ENCODE data around the gene PLXNC1. TPM values are rescaled to one million over a fixed set of nuclear protein-coding genes. Genes with fewer than 3 reads are reported as not detected.

The PLXNC1 gene
- total and polyA plus RNA-seq, 2 donors (not counting 1 experiment from before 2014, with no cell fraction given) = 9.7 to 33.6 TPM

- Mint-ChIP-seq H3K4me1 (peaks cover 28% of the 10 kb centered on the region), H3K27ac (no peak overlapping the region), H3K9me3 (ENCODE audit: insufficient read depth) (no peaks in the 10 kb centered on the region), H3K4me3 (no peak overlapping the region), H3K27me3 (no peaks in the 10 kb centered on the region)
- no peaks in the 10 kb centered on the region for H3K9me3 ChIP-seq (ENCODE audit: control extremely low read depth in 1 of 3, control insufficient read depth in 2 of 3, insufficient read depth in 1 of 3, low read length in 2 of 3)
- no peaks in the 10 kb centered on the region for H3K27me3 ChIP-seq (replicated peaks in 1 of 4; ENCODE audit: control extremely low read depth in 1 of 4, control insufficient read depth in 3 of 4, insufficient read depth in 4 of 4, low read length in 3 of 4)
- H3K4me1 ChIP-seq (ENCODE audit: control insufficient read depth in 2 of 2, insufficient read depth in 2 of 2, low read length in 2 of 2) = peaks cover 22 to 23% of the 10 kb centered on the region in 2 donors
- intact Hi-C loops (cut with micrococcal nuclease) = no loop called here
- WGBS (ENCODE audit: insufficient coverage) = 97% methylated on average over 5 of the region's 7 CpGs
- H2AFZ ChIP-seq (ENCODE audit: insufficient read depth, low read depth, low read length, poor library complexity, severe bottlenecking) = no peak overlapping the region
- no peak overlapping the region for H3K4me2 ChIP-seq (replicated peaks; ENCODE audit: low read depth, low read length, poor library complexity, severe bottlenecking)
- no peak overlapping the region for H3K27ac ChIP-seq (ENCODE audit: low read length in 2 of 2)
- H3K36me3 ChIP-seq (replicated peaks in 1 of 2; ENCODE audit: control extremely low read depth in 1 of 2, control insufficient read depth in 1 of 2, extremely low read depth in 1 of 2, insufficient read depth in 2 of 2, low read length in 1 of 2) = peaks cover 4 to 32% of the 10 kb centered on the region in 2 experiments
- H4K20me1 ChIP-seq (ENCODE audit: control insufficient read depth, insufficient read depth, low read length, poor library complexity, severe bottlenecking) = no peaks in the 10 kb centered on the region
- ATAC-seq (ENCODE audit: low read depth) = no peak
- ChIA-PET CTCF (no interaction called here), POLR2A (interaction anchor here (0.5 kb wide), 1 partner anchor 116 kb away, joined by 3 read pairs; no protein-coding TSS in a partner anchor)
- no peaks in the 10 kb centered on the region for H3K79me2 ChIP-seq (ENCODE audit: control insufficient read depth, insufficient read depth, low read length)
- H3K4me3 ChIP-seq (ENCODE audit: control extremely low read depth in 1 of 5, extremely low read depth in 1 of 5, insufficient read depth in 1 of 5, low read depth in 2 of 5, low read length in 4 of 5) = no peak overlapping the region
- TF ChIP-seq CTCF (IDR thresholded peaks at IDR 0.05) (no peak), EZH2 (IDR thresholded peaks at IDR 0.05; ENCODE audit: borderline replicate concordance, insufficient read depth, low read depth, low read length, poor library complexity, severe bottlenecking) (no peak)
- H3K9ac ChIP-seq (ENCODE audit: low read length) = no peak overlapping the region
- no peak for DNase-seq
Measured at GRCh38 chr12:94248582-94248981, 100.2 kb downstream of the PLXNC1 start.

DNA sequence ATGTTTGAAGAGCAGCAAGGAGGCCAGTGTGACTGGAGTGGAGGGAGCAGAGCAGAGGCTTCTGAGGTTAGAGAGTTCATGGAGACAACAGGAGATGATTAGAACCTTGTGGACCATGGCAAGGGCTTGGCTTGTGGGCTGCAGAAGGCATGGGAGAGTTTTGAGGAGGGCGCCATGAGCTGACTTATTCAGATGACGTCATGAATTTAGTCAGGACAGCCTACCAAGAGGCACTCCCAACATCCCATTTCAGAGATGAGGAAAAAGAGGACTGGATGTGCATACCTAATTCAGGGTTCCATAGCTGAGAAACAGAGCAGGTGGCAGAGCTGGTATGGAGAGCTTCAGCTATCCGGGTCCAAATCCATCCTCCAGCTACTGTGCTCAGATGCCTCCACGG is 101.8 kb downstream of the PLXNC1 start:
- CTCF ChIA-PET = interaction anchor here (1.0 to 1.5 kb wide), 3 partner anchors 9 to 116 kb away, joined by 3 read pairs; no protein-coding TSS in a partner anchor

More for the DNA sequence above, 101.8 kb downstream of the PLXNC1 start:
- ATAC-seq (ENCODE audit: low read depth) (no peak), DNase-seq (no peak)
- no peak overlapping the region for H3K4me3 Mint-ChIP-seq
- H3K4me1 Mint-ChIP-seq = peaks cover 13% of the 10 kb centered on the region
- Histone ChIP-seq H3K36me3 (replicated peaks in 1 of 2; ENCODE audit: control extremely low read depth in 1 of 2, control insufficient read depth in 1 of 2, extremely low read depth in 1 of 2, insufficient read depth in 2 of 2, low read length in 1 of 2) (peaks cover 11 to 35% of the 10 kb centered on the region in 2 experiments), H3K9me3 (ENCODE audit: control extremely low read depth in 1 of 3, control insufficient read depth in 2 of 3, insufficient read depth in 1 of 3, low read length in 2 of 3) (no peaks in the 10 kb centered on the region), H4K20me1 (ENCODE audit: control insufficient read depth, insufficient read depth, low read length, poor library complexity, severe bottlenecking) (no peaks in the 10 kb centered on the region), H3K4me3 (ENCODE audit: control extremely low read depth in 1 of 5, extremely low read depth in 1 of 5, insufficient read depth in 1 of 5, low read depth in 2 of 5, low read length in 4 of 5) (no peak overlapping the region), H3K27ac (ENCODE audit: low read length in 2 of 2) (no peak overlapping the region), H3K79me2 (ENCODE audit: control insufficient read depth, insufficient read depth, low read length) (no peaks in the 10 kb centered on the region), H3K4me1 (ENCODE audit: control insufficient read depth in 2 of 2, insufficient read depth in 2 of 2, low read length in 2 of 2) (peaks cover 7 to 10% of the 10 kb centered on the region in 2 donors), H3K27me3 (replicated peaks in 1 of 4; ENCODE audit: control extremely low read depth in 1 of 4, control insufficient read depth in 3 of 4, insufficient read depth in 4 of 4, low read length in 3 of 4) (no peaks in the 10 kb centered on the region), H3K4me2 (replicated peaks; ENCODE audit: low read depth, low read length, poor library complexity, severe bottlenecking) (no peak overlapping the region), H3K9ac (ENCODE audit: low read length) (no peak overlapping the region), H2AFZ (ENCODE audit: insufficient read depth, low read depth, low read length, poor library complexity, severe bottlenecking) (no peak overlapping the region)
- no CpG with 5 or more reads among the region's 4 CpGs for WGBS (ENCODE audit: insufficient coverage)
- intact Hi-C loops (cut with micrococcal nuclease) = no loop called here
- H3K27me3 Mint-ChIP-seq = no peaks in the 10 kb centered on the region
- TF ChIP-seq EZH2 (IDR thresholded peaks at IDR 0.05; ENCODE audit: borderline replicate concordance, insufficient read depth, low read depth, low read length, poor library complexity, severe bottlenecking) (no peak), CTCF (IDR thresholded peaks at IDR 0.05) (no peak)
- no peak overlapping the region for H3K27ac Mint-ChIP-seq
- no peaks in the 10 kb centered on the region for H3K9me3 Mint-ChIP-seq (ENCODE audit: insufficient read depth)
- POLR2A ChIA-PET = no interaction called here

All from B cell (primary cell).